Subcutaneous abdominal adipose tissue (tissue), 5 donors: ENCODE measurements around the gene GPR89A.
"Not testable (repeated sequence)": the region's sequence is repeated elsewhere in the genome, so short reads cannot be mapped to it uniquely, and the experiment has no call there.

Experiments
- H3K27ac ChIP-seq: one replicate; pipeline ENCODE4 v1.7.0; 2013; ENCODE audit warnings: low read depth, mild to moderate bottlenecking, inconsistent platforms, low read length, moderate library complexity
- H3K27me3 ChIP-seq, 5 donors: one replicate each; pipeline ENCODE4 v1.7.0; 2013; ENCODE audit warnings: low read length in 5 of 5, inconsistent platforms in 1 of 5; ENCODE audit not compliant: control insufficient read depth in 5 of 5, insufficient read depth in 4 of 5
- H3K36me3 ChIP-seq, 5 donors: one replicate each; pipeline ENCODE4 v1.7.0; 2013; ENCODE audit warnings: low read length in 5 of 5; ENCODE audit not compliant: control insufficient read depth in 5 of 5, insufficient read depth in 5 of 5
- H3K4me1 ChIP-seq, 5 donors: one replicate each; pipeline ENCODE4 v1.7.0; 2013; ENCODE audit warnings: low read length in 5 of 5, mild to moderate bottlenecking in 3 of 5, moderate library complexity in 1 of 5; ENCODE audit not compliant: control insufficient read depth in 5 of 5, insufficient read depth in 5 of 5
- H3K4me3 ChIP-seq, 5 donors: one replicate each; pipeline ENCODE4 v1.7.0; 2013; ENCODE audit warnings: low read length in 5 of 5, low read depth in 1 of 5
- H3K9ac ChIP-seq, 5 donors: one replicate each; pipeline ENCODE4 v1.7.0; 2013; ENCODE audit warnings: low read length in 5 of 5, mild to moderate bottlenecking in 4 of 5, moderate library complexity in 3 of 5
- H3K9me3 ChIP-seq, 5 donors: one replicate each; pipeline ENCODE4 v1.7.0; 2013; ENCODE audit warnings: low read length in 5 of 5; ENCODE audit not compliant: control insufficient read depth in 5 of 5
- donor health status: healthy.
- donor health status: healthy.
- donor health status: healthy.
- donor health status: healthy.
- donor health status: healthy.

Gene GPR89A

DNA sequence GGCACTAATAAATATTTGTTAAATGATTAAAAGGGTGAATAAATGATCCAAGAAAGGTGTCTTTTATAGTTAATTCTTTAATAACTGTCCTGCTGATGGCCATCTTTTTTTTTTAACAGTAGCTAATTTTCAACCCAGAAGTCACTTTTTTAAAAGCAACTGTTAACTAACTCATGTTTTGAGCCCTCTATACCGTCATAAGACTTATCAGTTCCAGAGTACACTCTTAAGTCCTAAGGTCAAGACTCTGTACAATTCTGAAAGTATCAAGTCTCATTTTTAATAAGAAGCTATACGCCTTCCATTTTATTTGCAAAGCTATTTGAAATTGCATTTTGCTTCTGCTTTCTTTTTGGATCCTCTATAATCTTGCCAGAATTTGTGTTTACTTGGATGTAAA is 3.0 kb downstream of the GPR89A start:
- not testable (repeated sequence) for H3K36me3 ChIP-seq, H3K27me3 ChIP-seq, H3K9me3 ChIP-seq, H3K27ac ChIP-seq, H3K4me3 ChIP-seq, H3K9ac ChIP-seq, H3K4me1 ChIP-seq

DNA sequence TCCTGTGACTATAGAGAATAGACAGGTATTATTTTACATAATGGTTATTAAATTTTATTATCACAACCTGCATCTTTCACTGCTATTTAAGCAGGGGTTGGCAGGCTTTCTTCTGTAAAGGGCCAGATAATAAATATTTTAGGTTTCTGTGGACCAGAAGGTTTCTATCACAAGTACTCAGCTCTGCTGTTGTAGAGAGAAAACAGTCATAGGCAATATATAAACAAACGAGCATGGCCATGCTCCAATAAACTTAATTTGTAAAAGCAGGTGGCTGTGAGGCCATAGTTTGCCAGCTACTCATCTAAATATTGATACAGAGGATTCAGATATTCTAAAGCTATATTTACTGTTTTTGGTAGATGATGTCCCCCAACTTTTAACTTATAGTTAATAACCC is 12.3 kb downstream of the GPR89A start:
- not testable (repeated sequence) for H3K4me3 ChIP-seq, H3K27me3 ChIP-seq, H3K27ac ChIP-seq, H3K36me3 ChIP-seq, H3K9ac ChIP-seq, H3K4me1 ChIP-seq, H3K9me3 ChIP-seq

DNA sequence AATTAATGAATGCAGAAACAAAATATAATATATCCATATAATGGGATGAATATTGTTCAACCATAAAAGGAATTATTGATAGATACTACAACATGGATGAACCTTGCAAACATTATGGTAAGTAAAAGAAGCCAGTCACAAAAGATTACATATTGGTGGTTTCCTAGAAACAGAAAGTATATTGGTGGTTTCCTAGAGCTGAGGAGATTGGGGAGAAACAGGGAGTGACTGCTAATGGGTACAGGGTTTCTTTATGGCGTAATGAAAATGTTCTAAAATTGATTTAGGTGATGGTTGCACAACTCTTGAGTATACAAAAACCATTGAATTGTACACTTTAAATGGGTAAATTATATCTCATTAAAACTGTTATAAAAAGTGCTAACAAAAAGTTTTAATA is 14.4 kb downstream of the GPR89A start:
- not testable (repeated sequence) for H3K9me3 ChIP-seq, H3K27ac ChIP-seq, H3K27me3 ChIP-seq, H3K4me3 ChIP-seq, H3K4me1 ChIP-seq, H3K9ac ChIP-seq, H3K36me3 ChIP-seq

DNA sequence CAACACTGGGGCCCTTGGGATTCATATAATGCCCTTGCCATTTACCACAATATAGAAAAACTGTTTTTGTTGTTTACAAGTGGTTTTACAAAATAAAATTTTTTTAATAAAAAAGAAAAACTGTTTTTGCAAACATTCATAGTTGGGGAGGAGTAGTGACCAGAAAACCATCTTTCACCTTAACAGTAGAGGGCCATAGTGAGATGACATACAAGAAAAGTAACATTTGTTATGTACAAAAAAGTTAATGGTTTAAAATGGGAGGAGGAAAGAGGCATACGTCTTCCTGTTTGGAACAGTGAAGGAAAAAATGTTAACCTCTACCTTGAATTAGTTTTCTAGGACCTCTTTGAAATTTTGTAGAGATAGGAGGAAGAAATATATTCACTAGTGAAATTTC is 28.4 kb downstream of the GPR89A start:
- H3K36me3 ChIP-seq, H3K9me3 ChIP-seq, H3K4me3 ChIP-seq, H3K9ac ChIP-seq, H3K27ac ChIP-seq, H3K4me1 ChIP-seq, H3K27me3 ChIP-seq: not testable (repeated sequence)

DNA sequence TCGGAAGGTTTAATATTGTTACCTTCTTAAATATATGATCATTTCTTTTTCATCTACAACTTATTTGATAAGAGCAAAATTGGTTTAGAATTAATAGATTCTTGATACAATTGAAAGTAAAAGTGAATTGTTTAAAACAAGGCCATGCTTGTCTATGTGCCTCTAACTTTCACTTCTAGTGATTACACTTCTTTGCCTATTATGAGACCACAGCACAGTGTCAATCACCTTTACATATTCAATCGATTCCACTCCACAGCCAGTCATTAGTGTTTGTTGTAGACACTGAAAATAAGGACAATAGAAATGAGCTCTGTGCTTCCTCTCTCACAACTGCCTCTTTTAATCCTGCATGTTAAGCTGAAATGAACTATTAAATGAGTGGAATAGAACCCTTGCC is 34.1 kb downstream of the GPR89A start:
- H3K4me1 ChIP-seq, H3K27ac ChIP-seq, H3K9me3 ChIP-seq, H3K9ac ChIP-seq, H3K36me3 ChIP-seq, H3K27me3 ChIP-seq, H3K4me3 ChIP-seq: not testable (repeated sequence)

DNA sequence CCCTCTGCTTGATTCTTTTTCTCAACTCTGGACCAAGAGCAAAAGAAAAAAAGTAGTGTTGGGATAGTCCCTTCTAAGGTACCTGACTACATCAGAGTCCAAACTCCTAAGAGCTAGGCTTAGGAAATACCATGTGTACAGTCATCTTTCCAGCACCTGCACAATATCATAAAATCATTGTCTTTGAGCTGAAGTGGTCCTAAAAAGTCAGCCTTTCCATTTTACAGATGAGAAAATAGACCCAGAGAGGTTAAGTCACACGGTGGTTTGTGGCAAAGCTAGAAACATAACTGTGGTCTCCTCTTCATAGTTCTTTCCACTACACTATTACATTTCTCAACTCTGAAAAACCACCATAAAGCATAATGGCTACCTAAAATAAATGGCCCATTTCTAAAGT is 36.2 kb downstream of the GPR89A start:
- H3K27ac ChIP-seq, H3K36me3 ChIP-seq, H3K27me3 ChIP-seq, H3K9me3 ChIP-seq, H3K9ac ChIP-seq, H3K4me3 ChIP-seq, H3K4me1 ChIP-seq: not testable (repeated sequence)

DNA sequence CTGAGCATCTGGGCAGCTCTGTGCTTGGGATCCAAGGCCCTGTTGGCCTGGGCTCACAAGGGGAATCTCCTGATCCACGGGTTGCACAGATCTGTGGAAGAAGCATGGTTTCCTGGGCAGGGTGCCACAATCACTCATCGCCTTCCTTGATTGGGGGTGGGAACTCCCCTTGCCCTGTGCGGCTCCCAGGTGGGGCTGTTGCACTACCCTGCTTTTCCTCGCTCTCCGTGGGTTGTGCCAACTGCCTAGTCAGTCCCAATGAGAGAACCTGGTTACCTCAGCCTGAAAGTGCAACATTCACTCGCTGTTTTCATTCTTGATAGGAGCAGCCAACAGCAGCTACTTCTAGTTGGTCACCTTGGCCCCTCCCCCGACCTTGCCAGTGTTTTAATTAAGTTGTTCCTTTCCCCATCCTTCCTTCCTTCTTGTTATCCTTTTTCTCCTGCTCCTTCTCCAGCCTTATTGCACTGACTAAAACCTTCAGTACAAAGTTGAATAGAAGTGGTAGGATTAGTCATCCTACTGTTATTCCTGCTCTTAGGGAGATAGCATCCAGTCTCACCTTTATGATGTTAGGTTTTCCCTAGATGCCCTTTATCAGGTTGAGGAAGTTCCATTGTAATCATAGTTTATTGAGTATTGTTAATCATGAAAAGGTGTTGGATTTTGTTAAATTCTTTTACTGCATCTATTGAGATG is 48.6 kb downstream of the GPR89A start:
- not testable (repeated sequence) for H3K9me3 ChIP-seq, H3K9ac ChIP-seq, H3K4me3 ChIP-seq, H3K27me3 ChIP-seq, H3K36me3 ChIP-seq, H3K4me1 ChIP-seq, H3K27ac ChIP-seq

- not testable (repeated sequence) for H3K27me3 ChIP-seq, H3K9ac ChIP-seq, H3K36me3 ChIP-seq, H3K4me1 ChIP-seq, H3K4me3 ChIP-seq, H3K9me3 ChIP-seq, H3K27ac ChIP-seq
These were observed 54.7 kb downstream of the GPR89A start for GRCh38 chr1:145662502-145662901.

DNA sequence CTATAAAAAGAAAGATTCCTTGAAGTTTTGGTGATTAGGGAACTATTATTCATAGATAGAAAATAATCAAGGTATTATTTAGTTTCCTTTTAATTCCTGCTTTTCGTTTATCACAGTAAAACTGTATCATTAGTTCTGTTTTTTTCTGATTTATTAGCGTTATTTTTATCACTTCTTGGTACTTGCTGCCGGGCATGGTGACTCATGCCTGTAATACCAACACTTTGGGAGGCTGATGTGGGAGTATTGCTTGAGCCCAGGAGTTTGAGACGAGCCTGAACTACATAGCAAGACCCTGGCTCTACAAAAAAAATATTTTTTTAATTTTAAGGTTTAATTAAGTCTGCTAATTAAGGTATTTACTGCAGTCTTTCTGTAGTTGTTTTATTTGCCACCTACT is 57.2 kb downstream of the GPR89A start:
- H3K36me3 ChIP-seq, H3K9ac ChIP-seq, H3K27ac ChIP-seq, H3K9me3 ChIP-seq, H3K4me1 ChIP-seq, H3K27me3 ChIP-seq, H3K4me3 ChIP-seq: not testable (repeated sequence)

GRCh38 chr1:145670995-145671745 is 63.4 kb downstream of the GPR89A start:
- H3K27me3 ChIP-seq, H3K4me1 ChIP-seq, H3K9me3 ChIP-seq, H3K4me3 ChIP-seq, H3K9ac ChIP-seq, H3K36me3 ChIP-seq, H3K27ac ChIP-seq: not testable (repeated sequence)
